ENCODE results near the gene CDH20. TPM values are rescaled to one million over a fixed set of nuclear protein-coding genes. Genes with fewer than 3 reads are reported as not detected.

CDH20 gene
- total RNA-seq, 4 donors from 2014 or later, result 0.63 to 7.1 (median 2.4) TPM

GRCh38 chr18:61308004-61308403 is 25.2 kb upstream of the CDH20 start:
- TF ChIP-seq CTCF (IDR thresholded peaks at IDR 0.05), result no peak
- DNase-seq (ENCODE audit: low spot score) (no peak), ATAC-seq (ENCODE audit: low FRiP score) (no peak)

GRCh38 chr18:61308795-61309393 is 24.3 kb upstream of the CDH20 start:
- ATAC-seq (ENCODE audit: low FRiP score) (no peak), DNase-seq (ENCODE audit: low spot score) (no peak)
- no peak for TF ChIP-seq CTCF (IDR thresholded peaks at IDR 0.05)

GRCh38 chr18:61322265-61322873 is 10.9 kb upstream of the CDH20 start:
- TF ChIP-seq CTCF (IDR thresholded peaks at IDR 0.05), result peak in 1 of 3 donors; percentile 7
- DNase-seq (ENCODE audit: low spot score) (peak; percentile 42), ATAC-seq (ENCODE audit: low FRiP score) (peak; percentile 75)

- ATAC-seq (ENCODE audit: low FRiP score) (no peak), DNase-seq (ENCODE audit: low spot score) (no peak)
- no peak for TF ChIP-seq CTCF (IDR thresholded peaks at IDR 0.05)
Measured at GRCh38 chr18:61323951-61324350, 9.3 kb upstream of the CDH20 start.

GRCh38 chr18:61326407-61326806 is 6.8 kb upstream of the CDH20 start:
- DNase-seq (ENCODE audit: low spot score), result no peak

GRCh38 chr18:61329398-61329797 is 3.8 kb upstream of the CDH20 start:
- TF ChIP-seq CTCF (IDR thresholded peaks at IDR 0.05), result no peak
- no peak for DNase-seq (ENCODE audit: low spot score)

More at GRCh38 chr18:61326407-61326806, 6.8 kb upstream of the CDH20 start:
- TF ChIP-seq CTCF (IDR thresholded peaks at IDR 0.05), result no peak
- ATAC-seq (ENCODE audit: low FRiP score), result no peak

GRCh38 chr18:61331051-61331450 is 2.2 kb upstream of the CDH20 start:
- no peak for TF ChIP-seq CTCF (IDR thresholded peaks at IDR 0.05)

More at GRCh38 chr18:61329398-61329797, 3.8 kb upstream of the CDH20 start:
- no peak for ATAC-seq (ENCODE audit: low FRiP score)

More at GRCh38 chr18:61331051-61331450, 2.2 kb upstream of the CDH20 start:
- no peak for ATAC-seq (ENCODE audit: low FRiP score)
- DNase-seq (ENCODE audit: low spot score), result no peak

Data from omental fat pad (tissue), 4 donors.